Transverse colon (tissue), 4 donors: ENCODE results near the gene PPP1R9A. TPM values are rescaled to one million over a fixed set of nuclear protein-coding genes. Genes with fewer than 3 reads are reported as not detected.

Source experiments
- DNase-seq: peaks from one replicate; pipeline ENCODE4 v3.0.0-alpha.2; 2019
- H3K27ac ChIP-seq, 4 donors: fragments of 200-600 bp; sonication (generic); 2 replicates each; pipeline ENCODE4 v1.5.1; 2016 to 2018; ENCODE audit warnings: inconsistent platforms in 4 of 4
- H3K27me3 ChIP-seq: fragments of 200-600 bp; sonication (generic); 2 replicates; pipeline ENCODE4 v1.5.1; 2017; ENCODE audit warnings: inconsistent platforms
- H3K36me3 ChIP-seq, 4 donors: fragments of 200-600 bp; sonication (generic); 2 replicates each; pipeline ENCODE4 v1.5.1; 2017 to 2019; ENCODE audit warnings: inconsistent platforms in 4 of 4
- H3K4me1 ChIP-seq, 4 donors: fragments of 200-600 bp; sonication (generic); 2 replicates each; pipeline ENCODE4 v1.5.1; 2017 to 2020; ENCODE audit warnings: inconsistent platforms in 4 of 4
- H3K4me3 ChIP-seq, 4 donors: fragments of 200-600 bp; sonication (generic); 1 replicate in 1 of 4; 2 replicates in 3 of 4; pipeline versions ENCODE4 v1.5.1 to v1.6.1; 2017 to 2019; ENCODE audit warnings: inconsistent platforms in 4 of 4
- H3K9me3 ChIP-seq, 2 donors: fragments of 200-600 bp; sonication (generic); 2 replicates each; pipeline ENCODE4 v1.5.1; 2017 to 2019; ENCODE audit warnings: inconsistent platforms in 2 of 2
- EP300 ChIP-seq: sonication (generic); formaldehyde crosslinking; IDR thresholded peaks from one replicate; pipeline ENCODE4 v1.6.1; 2017; ENCODE audit warnings: antibody characterized with exemption, low read depth
- POLR2A ChIP-seq: fragments of 450-650 bp; IDR thresholded peaks from one replicate; pipeline ENCODE4 v1.6.1; 2016; ENCODE audit warnings: antibody characterized with exemption, mild to moderate bottlenecking, moderate library complexity
- POLR2AphosphoS5 ChIP-seq, 3 donors: sonication (generic); formaldehyde crosslinking; IDR thresholded peaks; one replicate each; pipeline ENCODE4 v1.6.1; 2016; ENCODE audit warnings: antibody characterized with exemption in 3 of 3
- WGBS, 2 donors: methylation state at CpG; one replicate each; pipeline ENCODE4 v1.1.5; 2018; ENCODE audit warnings: low coverage in 1 of 2; 5-methylcytosine and 5-hydroxymethylcytosine counted together
- in situ Hi-C, 4 donors: fragments of 200-750 bp; cut with MboI; loops; one replicate each; pipeline versions ENCODE4 v1.15.0 to v1.15.1; 2017; ENCODE audit warnings: low sequenced_read_pairs in 3 of 4, low pct_ligation_motif_present in 1 of 4, low pct_unique_long_range_greater_than_20kb in 1 of 4
- intact Hi-C: fragments of 100-400 bp; cut with DNase I; formaldehyde crosslinking; loops from one replicate; pipeline ENCODE4 v1.15.1; 2023; ENCODE audit warnings: low total_unique reads
- total RNA-seq, 4 donors: library from RNA; depleted of rRNA; stranded (reverse); fragments of >200 nt; gene quantifications; one replicate each; pipeline ENCODE4 v1.1.0, GENCODE V29; 2016
- TF ChIP-seq, protein P1 (sequence below), 5 experiments: fragments of 200-600 bp in 3 of 5; fragments of 450-650 bp in 2 of 5; sonication (generic) in 3 of 5; IDR thresholded peaks; 1 replicate in 2 of 5; 2 replicates in 3 of 5; pipeline ENCODE4 v1.5.1; 2016 to 2017; ENCODE audit warnings: antibody characterized with exemption in 5 of 5, inconsistent platforms in 3 of 5, mild to moderate bottlenecking in 2 of 5, moderate library complexity in 1 of 5

PPP1R9A gene
- total RNA-seq, 4 donors from 2014 or later: 13.1 to 30.0 (median 23.2) TPM

GRCh38 chr7:95132500-95132899, 225.1 kb downstream of the PPP1R9A start:
- TF ChIP-seq, protein P1, sequence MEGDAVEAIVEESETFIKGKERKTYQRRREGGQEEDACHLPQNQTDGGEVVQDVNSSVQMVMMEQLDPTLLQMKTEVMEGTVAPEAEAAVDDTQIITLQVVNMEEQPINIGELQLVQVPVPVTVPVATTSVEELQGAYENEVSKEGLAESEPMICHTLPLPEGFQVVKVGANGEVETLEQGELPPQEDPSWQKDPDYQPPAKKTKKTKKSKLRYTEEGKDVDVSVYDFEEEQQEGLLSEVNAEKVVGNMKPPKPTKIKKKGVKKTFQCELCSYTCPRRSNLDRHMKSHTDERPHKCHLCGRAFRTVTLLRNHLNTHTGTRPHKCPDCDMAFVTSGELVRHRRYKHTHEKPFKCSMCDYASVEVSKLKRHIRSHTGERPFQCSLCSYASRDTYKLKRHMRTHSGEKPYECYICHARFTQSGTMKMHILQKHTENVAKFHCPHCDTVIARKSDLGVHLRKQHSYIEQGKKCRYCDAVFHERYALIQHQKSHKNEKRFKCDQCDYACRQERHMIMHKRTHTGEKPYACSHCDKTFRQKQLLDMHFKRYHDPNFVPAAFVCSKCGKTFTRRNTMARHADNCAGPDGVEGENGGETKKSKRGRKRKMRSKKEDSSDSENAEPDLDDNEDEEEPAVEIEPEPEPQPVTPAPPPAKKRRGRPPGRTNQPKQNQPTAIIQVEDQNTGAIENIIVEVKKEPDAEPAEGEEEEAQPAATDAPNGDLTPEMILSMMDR (IDR thresholded peaks at IDR 0.05): no peak
- TF ChIP-seq POLR2AphosphoS5 (IDR thresholded peaks at IDR 0.05) (no peak), POLR2A (no peak), EP300 (no peak)
- H3K4me1 ChIP-seq: no peaks in the 10 kb centered on the region
- no peaks in the 10 kb centered on the region for H3K27me3 ChIP-seq
- in situ Hi-C loops: no loop called here
- intact Hi-C loops: no loop called here
- H3K27ac ChIP-seq: no peak overlapping the region
- WGBS, 2 donors: 84 to 99% methylated on average over 7 to 11 of the region's 11 CpGs
- no peak overlapping the region for H3K4me3 ChIP-seq
- no peaks in the 10 kb centered on the region for H3K36me3 ChIP-seq
- no peaks in the 10 kb centered on the region for H3K9me3 ChIP-seq
- no peak for DNase-seq

- WGBS, 2 donors: 70 to 97% methylated on average over 1 of the region's 1 CpG
- in situ Hi-C loops: no loop called here
These were observed 232.5 kb downstream of the PPP1R9A start for GRCh38 chr7:95139922-95140321.

DNA sequence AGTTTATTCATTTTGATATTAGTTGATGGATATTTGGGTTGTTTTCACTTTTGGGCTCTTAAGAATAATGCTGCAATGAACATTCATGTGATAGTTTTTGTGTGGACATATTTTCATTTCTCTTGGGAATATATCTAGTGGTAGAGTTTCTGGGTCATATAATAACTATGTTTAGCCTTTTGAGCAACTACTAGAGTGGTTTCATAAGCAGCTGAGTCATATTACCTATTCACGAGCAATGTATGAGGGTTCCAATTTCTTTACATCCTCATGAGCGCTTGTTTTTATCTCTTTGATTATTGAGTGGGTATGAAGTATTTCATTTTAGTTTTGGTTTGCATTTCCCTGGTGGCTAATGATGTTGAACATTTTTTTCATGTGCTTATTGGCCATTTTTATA, 234.4 kb downstream of the PPP1R9A start:
- in situ Hi-C loops: no loop called here
- H3K27ac ChIP-seq: no peak overlapping the region
- H3K4me3 ChIP-seq: no peak overlapping the region
- H3K27me3 ChIP-seq: no peaks in the 10 kb centered on the region
- no peaks in the 10 kb centered on the region for H3K4me1 ChIP-seq
- H3K36me3 ChIP-seq: no peaks in the 10 kb centered on the region
- DNase-seq: no peak
- H3K9me3 ChIP-seq: no peaks in the 10 kb centered on the region
- intact Hi-C loops: no loop called here
- TF ChIP-seq, protein P1 (IDR thresholded peaks at IDR 0.05): no peak
- no peak for TF ChIP-seq POLR2AphosphoS5 (IDR thresholded peaks at IDR 0.05)
- 80 to 86% methylated on average over 2 of the region's 2 CpGs for whole genome bisulfite sequencing, 2 donors

More at GRCh38 chr7:95139922-95140321, 232.5 kb downstream of the PPP1R9A start:
- DNase-seq: no peak
- H3K9me3 ChIP-seq: no peaks in the 10 kb centered on the region
- H3K27ac ChIP-seq: no peak overlapping the region
- no peaks in the 10 kb centered on the region for H3K27me3 ChIP-seq
- TF ChIP-seq EP300 (no peak), POLR2A (no peak), POLR2AphosphoS5 (IDR thresholded peaks at IDR 0.05) (no peak)
- TF ChIP-seq, protein P1 (IDR thresholded peaks at IDR 0.05): no peak
- no peaks in the 10 kb centered on the region for H3K36me3 ChIP-seq
- intact Hi-C loops: no loop called here
- H3K4me3 ChIP-seq: no peak overlapping the region
- no peaks in the 10 kb centered on the region for H3K4me1 ChIP-seq

DNA sequence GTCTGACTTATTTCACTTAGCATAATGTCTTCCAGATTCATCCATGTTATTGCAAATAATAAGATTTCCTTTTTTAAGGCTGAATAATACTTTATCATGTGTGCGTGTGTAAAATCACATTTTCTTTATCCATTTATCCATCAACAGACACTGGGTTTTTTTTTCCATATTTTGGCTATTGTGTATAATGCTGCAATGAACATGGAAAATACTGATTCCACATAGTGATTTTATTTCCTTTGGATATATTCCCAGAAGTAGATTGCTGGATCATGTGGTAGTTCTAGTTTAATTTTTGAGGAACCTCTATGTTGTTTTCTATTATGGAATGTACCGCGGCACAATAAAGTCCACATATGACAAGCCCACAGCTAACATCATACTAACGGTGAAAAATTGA, 236.9 kb downstream of the PPP1R9A start:
- Histone ChIP-seq H3K27me3 (no peaks in the 10 kb centered on the region), H3K27ac (no peak overlapping the region), H3K36me3 (no peaks in the 10 kb centered on the region), H3K4me3 (no peak overlapping the region), H3K4me1 (no peaks in the 10 kb centered on the region), H3K9me3 (no peaks in the 10 kb centered on the region)
- 94% methylated on average over 4 of the region's 4 CpGs for WGBS, 2 donors
- TF ChIP-seq POLR2AphosphoS5 (IDR thresholded peaks at IDR 0.05): no peak
- TF ChIP-seq, protein P1 (IDR thresholded peaks at IDR 0.05): no peak
- TF ChIP-seq POLR2A: no peak
- TF ChIP-seq EP300: no peak
- DNase-seq: no peak
- intact Hi-C loops: no loop called here
- in situ Hi-C loops: no loop called here
